DMS 273 (cell line): Measurements from ENCODE around the gene RAD1.
"Not testable (repeated sequence)": the region's sequence is repeated elsewhere in the genome, so short reads cannot be mapped to it uniquely, and the experiment has no call there.

ENCODE experiments used
- DNase-seq: peaks from one replicate; lab custom pipeline; 2025; ENCODE audit not compliant: unreplicated experiment; lab: John Stamatoyannopoulos, UW

The RAD1 gene, protein sequence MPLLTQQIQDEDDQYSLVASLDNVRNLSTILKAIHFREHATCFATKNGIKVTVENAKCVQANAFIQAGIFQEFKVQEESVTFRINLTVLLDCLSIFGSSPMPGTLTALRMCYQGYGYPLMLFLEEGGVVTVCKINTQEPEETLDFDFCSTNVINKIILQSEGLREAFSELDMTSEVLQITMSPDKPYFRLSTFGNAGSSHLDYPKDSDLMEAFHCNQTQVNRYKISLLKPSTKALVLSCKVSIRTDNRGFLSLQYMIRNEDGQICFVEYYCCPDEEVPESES

GRCh38 chr5:34915139-34915855, at the start of gene RAD1, which contains the start of gene BRIX1:
RAD1 (minus strand) TSS chr5:34915504; CDS start chr5:34914892, 612 bp downstream.
BRIX1 (plus strand) TSS chr5:34915711; CDS start chr5:34915739, 28 bp downstream.
- DNase-seq, result peak; percentile 99

GRCh38 chr5:34959323-34959722, 44.0 kb upstream of the RAD1 start:
- DNase-seq, result no peak

DNA sequence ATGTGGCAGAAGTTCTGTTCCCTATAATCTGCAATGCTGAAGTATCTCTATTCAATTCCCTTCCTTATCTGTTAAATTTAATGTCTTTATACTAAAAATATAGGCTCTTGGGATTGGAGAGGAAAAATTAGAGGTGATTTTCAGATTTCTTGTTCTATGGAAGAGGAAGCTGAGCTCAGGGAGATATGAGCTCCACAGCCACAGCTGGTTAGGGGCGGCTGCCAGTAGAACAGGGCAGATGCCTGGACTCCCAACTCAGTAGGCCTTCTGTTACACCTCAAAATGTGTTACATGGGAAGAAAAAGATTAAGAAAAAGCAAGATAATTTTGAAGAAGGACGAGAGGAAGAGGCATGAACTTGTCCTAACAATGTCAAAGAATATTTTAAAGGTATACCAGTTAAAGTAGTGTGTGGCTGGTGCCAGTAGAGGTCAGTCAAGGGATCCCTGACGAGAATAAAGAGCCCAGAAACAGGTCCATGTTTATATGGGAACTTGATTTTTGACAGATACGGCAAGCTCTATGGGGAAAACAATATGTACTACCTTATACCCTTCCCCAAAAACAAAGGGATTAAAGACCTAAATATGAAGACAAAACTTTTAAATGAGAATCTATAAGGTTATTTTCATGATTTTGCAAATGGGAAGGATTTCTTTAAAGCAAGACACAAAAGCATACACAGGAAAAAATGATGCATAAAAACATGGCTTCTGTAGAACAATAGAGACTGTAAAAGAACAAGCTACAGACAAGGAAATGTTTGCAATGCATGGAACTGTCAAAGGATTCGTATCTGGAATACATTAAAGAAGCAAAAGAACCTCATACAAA, 42.8 kb upstream of the RAD1 start:
- peak; percentile 60 for DNase-seq

DNA sequence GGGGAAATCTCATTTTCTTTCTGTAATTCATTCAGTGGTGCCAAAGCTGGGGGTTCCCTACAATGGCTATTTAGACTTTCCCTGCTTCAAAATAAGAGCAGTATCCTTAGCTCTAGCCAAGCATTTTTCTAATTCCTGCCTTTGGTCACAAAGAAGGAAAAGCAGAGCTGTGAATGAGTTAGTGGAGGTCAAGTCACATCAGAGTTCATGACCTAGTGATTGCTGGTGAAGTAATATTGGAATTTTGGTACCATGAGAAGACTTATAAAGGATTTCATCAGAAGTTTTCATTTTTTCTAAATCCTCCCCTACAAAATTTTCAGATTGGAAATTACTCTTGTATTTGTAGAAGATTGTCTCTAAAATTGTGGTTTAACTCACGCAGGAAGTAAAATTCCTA, 42.0 kb upstream of the RAD1 start:
- no peak for DNase-seq

DNA sequence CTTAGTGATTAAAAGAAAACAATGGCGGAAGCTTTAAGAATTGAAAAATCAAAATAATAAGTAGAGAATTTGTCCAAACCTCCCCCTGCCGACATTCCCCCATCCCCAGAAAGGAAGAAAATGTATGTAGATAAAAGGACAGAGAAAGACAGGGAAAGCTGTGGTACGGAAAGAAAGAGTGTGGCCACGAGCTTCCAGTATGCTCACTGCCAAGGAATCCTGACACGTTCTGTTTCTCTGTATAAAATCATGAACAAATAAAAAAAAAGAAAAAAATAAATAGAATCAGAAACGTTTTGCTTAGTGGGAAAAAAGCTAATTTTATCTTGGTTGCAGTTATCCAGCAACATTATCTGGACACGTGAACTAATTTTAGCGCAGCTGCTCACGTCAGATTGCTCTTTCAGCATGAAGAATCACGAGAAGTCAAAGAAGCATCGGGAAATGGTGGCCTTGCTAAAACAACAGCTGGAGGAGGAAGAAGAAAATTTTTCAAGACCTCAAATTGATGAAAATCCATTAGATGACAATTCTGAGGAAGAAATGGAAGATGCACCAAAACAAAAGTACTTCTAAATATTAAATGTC, 29.2 kb upstream of the RAD1 start:
- no peak for DNase-seq

- no peak for DNase-seq
These were observed 28.7 kb upstream of the RAD1 start for GRCh38 chr5:34944044-34944443.

DNA sequence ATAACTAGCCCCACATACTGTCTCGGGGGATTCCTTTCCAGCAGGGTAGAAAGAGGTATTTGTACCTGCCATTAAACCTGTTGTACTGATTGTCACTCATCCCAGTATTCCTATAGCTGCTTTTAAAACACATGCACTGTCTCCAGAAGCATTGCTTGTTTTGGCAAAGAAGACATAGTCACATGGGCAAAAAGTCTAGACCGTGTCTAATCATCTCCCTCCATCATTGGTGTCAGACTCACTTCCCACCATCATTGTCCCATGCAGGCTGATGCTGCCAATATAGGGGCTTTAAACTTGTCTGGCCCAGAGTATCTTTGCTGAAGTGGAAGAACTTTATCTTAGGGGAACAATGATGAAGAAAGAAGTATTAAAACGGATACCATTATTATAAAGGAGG, 26.6 kb upstream of the RAD1 start:
- DNase-seq, result no peak

- no peak for DNase-seq
These were observed 17.6 kb upstream of the RAD1 start for GRCh38 chr5:34932947-34933346.

DNA sequence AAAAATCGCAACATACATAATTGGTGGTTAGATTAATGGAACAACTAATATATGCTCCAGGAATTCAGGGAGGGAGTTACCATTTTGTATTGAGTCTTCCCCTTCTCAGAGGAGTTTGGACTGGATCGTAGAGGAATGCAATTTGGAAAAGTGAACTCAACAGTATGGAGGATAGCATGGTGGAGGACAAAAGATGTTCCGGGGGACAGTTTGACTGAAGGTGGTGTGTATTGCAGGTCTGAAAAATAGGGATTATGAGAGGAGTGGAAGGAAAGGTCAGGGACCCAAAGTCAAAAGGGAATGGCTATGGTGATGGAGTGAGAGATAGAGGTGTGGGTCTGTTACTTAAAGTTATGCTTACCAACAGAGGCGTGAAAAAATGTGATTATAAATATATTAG, 15.6 kb upstream of the RAD1 start:
- no peak for DNase-seq

GRCh38 chr5:34930462-34930844, 15.1 kb upstream of the RAD1 start:
- peak; percentile 59 for DNase-seq

- peak; percentile 91 for DNase-seq
These were observed 14.6 kb upstream of the RAD1 start for GRCh38 chr5:34929720-34930461.

DNA sequence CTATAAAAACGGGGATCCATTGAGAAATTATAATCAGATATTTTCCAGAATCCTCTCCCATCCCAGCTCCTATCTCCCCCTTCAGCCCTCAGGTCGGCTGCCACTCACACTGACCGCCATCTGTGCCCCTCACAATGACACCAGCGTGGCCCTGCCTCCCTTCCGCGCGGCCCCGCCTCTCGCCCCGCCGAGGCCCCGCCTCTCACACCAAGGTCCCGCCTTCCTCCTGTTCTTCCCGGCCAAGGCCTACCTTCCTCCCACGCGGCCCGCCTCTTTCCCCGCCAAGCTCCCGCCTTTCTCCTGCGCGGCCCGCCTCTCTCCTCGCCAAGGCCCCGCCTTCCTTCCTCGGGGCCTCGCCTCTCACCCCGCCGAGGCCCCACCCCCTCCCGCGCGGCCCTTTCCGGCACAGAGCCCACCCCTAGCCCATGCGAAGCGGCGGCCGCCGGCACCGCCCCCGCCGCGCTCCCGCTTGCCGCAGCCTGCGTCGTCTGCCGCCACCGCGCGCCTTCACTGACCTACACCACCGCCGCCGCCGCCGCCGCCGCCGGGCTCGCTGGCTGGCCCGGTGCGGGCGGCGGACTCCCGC, 13.9 kb upstream of the RAD1 start, which contains the start of gene DNAJC21:
TSS of gene DNAJC21 (plus strand) at position 426 of the 586 bp plus-strand sequence. CDS start 261 bp downstream, outside the sequence.
- peak; percentile 99 for DNase-seq

- DNase-seq, result peak; percentile 15
These were observed 13.0 kb upstream of the RAD1 start for GRCh38 chr5:34928267-34928666.

- DNase-seq, result no peak
These were observed 12.5 kb upstream of the RAD1 start for GRCh38 chr5:34927785-34928184.

DNA sequence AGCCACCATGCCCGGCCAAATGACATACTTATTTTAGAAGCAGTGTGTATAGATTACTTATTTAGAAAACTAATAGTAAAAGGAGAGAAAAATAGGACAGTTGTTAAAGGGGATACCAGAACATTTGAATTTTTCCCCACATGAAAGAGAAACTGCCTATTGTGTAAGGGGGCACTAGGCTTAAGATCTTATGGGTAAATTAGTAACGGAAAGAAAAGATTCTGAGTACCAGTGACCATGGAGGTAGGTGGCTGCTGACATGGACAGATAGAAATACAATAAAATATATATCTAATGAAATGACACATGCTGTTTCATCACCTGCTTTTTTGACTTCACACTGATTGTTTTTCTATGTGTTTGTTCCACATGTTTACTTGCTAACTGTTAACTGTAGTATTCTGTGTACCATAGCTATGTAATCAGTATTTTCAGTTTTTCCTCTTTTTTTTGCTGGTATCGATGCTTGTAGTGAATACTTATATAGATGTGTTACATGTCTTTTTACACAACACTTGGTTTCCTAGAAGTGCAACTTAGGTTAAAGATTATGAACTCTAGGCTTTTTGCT, 11.1 kb upstream of the RAD1 start:
- DNase-seq, result no peak

DNA sequence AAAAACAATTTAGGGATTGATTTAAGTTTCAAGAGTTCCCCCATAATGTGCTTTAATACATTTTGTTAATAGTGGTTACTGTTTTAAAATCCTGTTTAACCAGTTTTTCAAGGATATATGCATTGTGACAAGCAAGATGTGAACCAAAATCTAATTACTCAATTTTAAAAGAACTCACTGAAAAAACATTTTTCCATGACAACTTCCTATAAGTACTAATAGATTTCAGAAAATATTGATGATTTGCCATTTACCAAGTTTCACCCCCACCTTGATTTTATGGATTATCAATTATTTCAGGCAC, 9.1 kb upstream of the RAD1 start:
- DNase-seq, result no peak

DNA sequence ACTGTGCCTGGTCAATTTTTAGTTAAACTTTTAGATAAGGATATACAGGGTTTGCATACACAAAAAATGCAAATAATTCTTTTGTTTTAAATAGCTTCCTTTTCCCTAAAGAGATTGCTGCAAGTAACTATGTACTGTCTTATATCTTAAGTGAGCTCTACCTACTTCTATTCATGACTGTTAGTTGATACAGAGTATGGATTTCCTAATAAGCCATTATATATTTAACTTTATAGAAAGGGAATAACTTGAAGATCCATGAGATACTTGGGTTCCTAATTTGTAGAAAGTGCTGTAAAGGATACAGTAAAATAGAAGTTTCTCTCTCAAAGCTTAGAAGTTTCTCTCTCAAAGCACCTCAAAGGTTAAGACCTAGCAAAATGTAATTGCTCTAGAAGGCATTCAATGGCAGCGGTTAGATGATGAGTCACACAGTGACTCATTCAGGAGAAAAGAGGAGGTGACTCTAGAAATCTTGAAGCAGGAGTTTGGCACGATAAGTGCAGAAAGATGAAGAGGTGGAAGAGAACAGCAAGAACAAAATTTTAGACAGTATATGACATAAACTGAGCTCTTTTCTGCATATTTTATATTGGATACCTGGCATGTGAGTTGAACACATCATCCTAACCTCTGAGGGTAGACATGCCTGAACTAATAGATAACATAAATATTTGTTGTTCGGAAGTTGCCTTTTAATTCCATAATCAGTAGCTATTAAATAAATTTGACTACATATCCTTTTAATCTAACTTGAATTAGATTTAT, 8.6 kb upstream of the RAD1 start:
- peak; percentile 36 for DNase-seq

DNA sequence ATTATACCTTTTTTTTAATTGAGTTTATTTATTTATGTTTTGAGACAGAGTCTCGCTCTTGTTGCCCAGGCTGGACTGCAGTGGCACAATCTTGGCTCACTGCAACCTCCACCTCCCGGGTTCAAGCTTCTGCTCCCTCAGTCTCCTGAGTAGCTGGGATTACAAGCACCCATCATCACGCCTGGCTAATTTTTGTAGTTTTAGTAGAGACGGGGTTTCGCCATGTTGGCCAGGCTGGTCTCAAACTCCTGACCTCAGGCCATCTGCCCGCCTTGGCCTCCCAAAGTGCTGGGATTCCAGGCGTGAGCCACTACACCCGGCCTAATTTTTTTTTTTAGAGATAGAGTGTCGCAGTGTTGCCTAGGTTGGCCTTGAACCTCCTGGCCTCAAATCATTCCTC, 8.0 kb upstream of the RAD1 start:
- not testable (repeated sequence) for DNase-seq

DNA sequence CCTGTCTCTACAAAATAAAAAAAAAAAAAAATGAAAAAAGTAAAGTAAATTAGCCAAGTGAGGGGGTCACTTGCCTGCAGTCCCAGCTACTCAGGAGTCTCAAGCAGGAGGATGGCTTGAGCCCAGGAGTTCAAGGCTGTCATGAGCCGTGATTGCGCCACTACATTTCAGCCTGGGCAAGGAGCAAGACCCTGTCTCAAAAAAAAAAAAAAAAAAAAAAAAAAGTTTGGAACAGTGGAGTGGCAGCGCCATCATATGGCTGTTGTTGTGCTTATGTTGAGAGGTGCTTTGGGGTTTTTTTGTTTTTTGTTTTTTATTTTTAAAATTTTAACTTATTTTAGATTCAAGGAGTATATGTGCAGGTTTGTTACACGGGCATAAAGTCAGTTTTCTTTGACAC, 3.8 kb upstream of the RAD1 start:
- no peak for DNase-seq
